Measurements from ENCODE around the gene FLT3LG.

GRCh38 chr19:49469828-49470614, 4.0 kb upstream of the FLT3LG start:
- TF ChIP-seq CTCF (IDR thresholded peaks at IDR 0.05), result no peak
- TF ChIP-seq POLR2A (IDR thresholded peaks at IDR 0.05), result no peak

Data from vagina (tissue), 2 donors.